HEK293 (cell line): ENCODE data around the gene DIP2A.

Experiments
- CTCF ChIP-seq: fragments of 450-650 bp; formaldehyde crosslinking; IDR thresholded peaks from 2 replicates; pipeline ENCODE4 v1.5.1; 2016; ENCODE audit warnings: missing biosample characterization, missing genetic modification characterization
- ELK4 ChIP-seq: IDR thresholded peaks from 2 replicates; pipeline ENCODE4 v1.6.1; 2011; ENCODE audit warnings: mild to moderate bottlenecking, low read depth, low read length, borderline replicate concordance
- HOXD13 ChIP-seq: sonication (generic); formaldehyde crosslinking; IDR thresholded peaks from 2 replicates; pipeline ENCODE4 v1.8.0; 2022; ENCODE audit warnings: missing genetic modification reagents, borderline replicate concordance
- ZNF184 ChIP-seq: fragments of 450-650 bp; IDR thresholded peaks from 2 replicates; pipeline ENCODE4 v1.5.1; 2018; ENCODE audit warnings: missing biosample characterization, mild to moderate bottlenecking, missing genetic modification characterization
- ZNF416 ChIP-seq: fragments of 450-650 bp; formaldehyde crosslinking; IDR thresholded peaks from 2 replicates; pipeline ENCODE4 v1.5.1; 2016; ENCODE audit warnings: missing biosample characterization, missing genetic modification characterization
- ZNF610 ChIP-seq: fragments of 450-650 bp; formaldehyde crosslinking; IDR thresholded peaks from 2 replicates; pipeline ENCODE4 v1.5.1; 2016; ENCODE audit warnings: missing biosample characterization, missing genetic modification characterization, borderline replicate concordance
- ZNF76 ChIP-seq: fragments of 450-650 bp; formaldehyde crosslinking; IDR thresholded peaks from 2 replicates; pipeline ENCODE4; 2016; ENCODE audit warnings: low read depth, missing biosample characterization, missing genetic modification characterization, borderline replicate concordance
- ZNF777 ChIP-seq: fragments of 450-650 bp; formaldehyde crosslinking; IDR thresholded peaks from 2 replicates; pipeline ENCODE4 v1.5.1; 2017; ENCODE audit warnings: missing biosample characterization, missing genetic modification characterization, borderline replicate concordance

- TF ChIP-seq ZNF416 (tag by site-specific recombination) (no peak), ZNF777 (no peak), CTCF (tag by site-specific recombination) (no peak), ZNF610 (tag by site-specific recombination) (no peak), ZNF184 (tag by site-specific recombination) (no peak), HOXD13 (no peak), ELK4 (no peak), ZNF76 (tag by site-specific recombination) (no peak)
These were observed 39.8 kb downstream of the DIP2A start for GRCh38 chr21:46498335-46499050.
